GM18507 (cell line): ENCODE results near the gene CASP10.
"Not testable (repeated sequence)": the region's sequence is repeated elsewhere in the genome, so short reads cannot be mapped to it uniquely, and the experiment has no call there.

Source experiments
- DNase-seq: peaks from one replicate; pipeline ENCODE4 v3.0.0; 2011; ENCODE audit warnings: low read depth; ENCODE audit not compliant: insufficient read length; ENCODE audit errors: extremely low spot score
- FAIRE-seq: peaks from 2 replicates; lab custom pipeline; 2011; peaks lifted over from hg19 to GRCh38; lab: Jason Lieb, UNC

Gene CASP10

DNA sequence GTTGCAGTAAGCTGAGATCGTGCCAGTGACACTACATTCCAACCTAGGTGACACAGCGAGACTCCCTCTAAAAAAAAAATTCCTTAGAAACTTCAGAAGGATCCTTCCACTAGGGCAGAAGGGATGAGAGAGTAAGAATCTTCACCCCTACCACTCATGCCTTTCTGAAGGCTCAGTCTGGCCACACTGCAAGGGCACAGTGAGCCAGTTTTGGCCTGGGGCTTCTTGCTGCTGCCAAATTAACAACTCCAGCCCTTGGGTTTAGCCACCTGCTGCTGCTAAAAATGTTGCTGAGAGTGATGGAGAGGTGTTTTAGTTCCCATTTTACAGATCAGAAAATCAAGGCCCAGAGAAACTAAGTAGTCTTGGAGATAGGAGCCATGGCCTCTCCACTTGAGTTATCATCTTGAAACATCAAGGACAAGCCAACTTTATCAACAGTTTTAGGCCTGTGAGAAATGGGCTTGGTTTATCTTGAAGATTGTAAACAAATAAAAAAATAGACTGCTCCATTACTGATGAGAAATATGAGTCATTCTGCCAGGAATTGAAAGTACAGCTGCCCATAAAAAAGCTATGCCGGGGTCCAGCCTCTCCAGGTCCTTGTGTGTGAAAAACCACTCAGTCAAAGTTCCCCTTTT is 45.5 kb downstream of the CASP10 start:
- FAIRE-seq (no peak), DNase-seq (no peak)

- no peak for DNase-seq
- no peak for FAIRE-seq
Measured at GRCh38 chr2:201228912-201229290, 46.0 kb downstream of the CASP10 start.

DNA sequence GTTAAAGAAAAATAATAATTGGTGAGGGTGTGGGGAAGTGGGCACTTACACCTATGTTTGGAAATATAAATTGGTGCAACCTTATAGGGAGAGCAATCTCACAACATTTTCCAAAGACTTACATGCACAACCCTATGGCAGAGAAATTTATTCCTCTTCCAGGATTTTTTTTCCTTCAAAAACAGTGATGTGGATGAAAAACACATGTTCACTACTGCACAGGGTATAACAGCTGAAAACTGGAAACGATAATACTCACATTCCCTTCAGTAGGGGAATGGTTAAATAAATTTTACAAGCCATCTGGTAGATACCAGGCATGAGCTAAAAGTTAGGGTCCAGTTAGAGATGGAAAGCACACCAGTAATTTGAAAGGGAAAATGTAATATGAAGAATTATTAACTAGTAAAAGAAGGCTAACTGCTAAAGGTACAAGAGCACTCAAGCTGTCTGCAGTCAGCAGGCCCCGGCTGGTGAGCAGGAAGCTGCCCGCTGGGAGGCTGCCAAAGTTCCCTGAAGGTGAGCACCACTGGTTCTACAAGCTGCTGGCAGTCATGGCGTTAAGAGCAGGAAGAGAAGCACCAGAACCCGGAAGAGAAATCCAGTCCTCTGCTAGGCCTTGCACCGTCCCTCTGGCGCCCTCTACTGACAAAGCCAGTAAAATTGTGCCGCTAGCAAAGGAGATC is 49.0 kb downstream of the CASP10 start:
- peak; percentile 91 for FAIRE-seq
- DNase-seq, result peak; percentile 62

DNA sequence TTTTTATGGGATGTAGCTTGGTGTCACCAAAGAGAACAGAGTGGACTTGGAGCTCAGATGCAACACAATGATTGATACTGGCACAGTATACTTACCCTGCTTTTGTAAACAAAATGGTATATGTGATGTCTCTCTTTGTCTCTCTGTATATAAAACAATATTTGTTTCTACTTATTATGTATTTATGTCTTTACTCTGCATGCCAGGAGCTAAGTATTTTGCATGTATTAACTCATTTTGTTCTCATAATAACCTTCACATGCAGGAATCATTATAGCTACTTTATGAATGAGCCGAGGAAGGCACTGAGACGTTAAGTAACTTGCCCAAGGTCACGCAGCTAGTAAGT is 49.5 kb downstream of the CASP10 start:
- no peak for FAIRE-seq

DNA sequence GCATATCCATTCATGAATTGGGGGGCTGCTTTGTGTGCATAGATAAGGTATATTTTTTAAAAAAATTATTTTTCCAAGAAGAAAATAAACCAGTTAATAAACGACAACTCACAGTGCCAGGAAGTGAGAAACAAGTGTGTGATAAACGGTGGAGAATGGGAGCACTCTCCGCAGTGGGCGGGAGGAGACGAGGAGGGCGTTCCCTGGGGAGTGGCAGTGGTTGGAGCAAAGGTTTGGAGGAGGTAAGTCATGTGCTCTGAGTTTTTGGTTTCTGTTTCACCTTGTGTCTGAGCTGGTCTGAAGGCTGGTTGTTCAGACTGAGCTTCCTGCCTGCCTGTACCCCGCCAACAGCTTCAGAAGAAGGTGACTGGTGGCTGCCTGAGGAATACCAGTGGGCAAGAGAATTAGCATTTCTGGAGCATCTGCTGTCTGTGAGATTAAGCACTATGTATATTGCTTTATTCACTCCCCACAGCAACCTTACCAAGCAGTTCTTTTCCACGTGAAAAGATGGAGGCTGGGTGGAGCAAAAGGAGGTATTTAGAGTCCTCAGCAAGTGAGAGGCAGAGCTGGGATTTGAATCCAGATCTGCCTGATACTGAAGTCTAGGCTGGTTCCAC is 50.4 kb downstream of the CASP10 start:
- FAIRE-seq (peak; percentile 99), DNase-seq (no peak)

More for the DNA sequence above, 49.5 kb downstream of the CASP10 start:
- DNase-seq, result no peak

DNA sequence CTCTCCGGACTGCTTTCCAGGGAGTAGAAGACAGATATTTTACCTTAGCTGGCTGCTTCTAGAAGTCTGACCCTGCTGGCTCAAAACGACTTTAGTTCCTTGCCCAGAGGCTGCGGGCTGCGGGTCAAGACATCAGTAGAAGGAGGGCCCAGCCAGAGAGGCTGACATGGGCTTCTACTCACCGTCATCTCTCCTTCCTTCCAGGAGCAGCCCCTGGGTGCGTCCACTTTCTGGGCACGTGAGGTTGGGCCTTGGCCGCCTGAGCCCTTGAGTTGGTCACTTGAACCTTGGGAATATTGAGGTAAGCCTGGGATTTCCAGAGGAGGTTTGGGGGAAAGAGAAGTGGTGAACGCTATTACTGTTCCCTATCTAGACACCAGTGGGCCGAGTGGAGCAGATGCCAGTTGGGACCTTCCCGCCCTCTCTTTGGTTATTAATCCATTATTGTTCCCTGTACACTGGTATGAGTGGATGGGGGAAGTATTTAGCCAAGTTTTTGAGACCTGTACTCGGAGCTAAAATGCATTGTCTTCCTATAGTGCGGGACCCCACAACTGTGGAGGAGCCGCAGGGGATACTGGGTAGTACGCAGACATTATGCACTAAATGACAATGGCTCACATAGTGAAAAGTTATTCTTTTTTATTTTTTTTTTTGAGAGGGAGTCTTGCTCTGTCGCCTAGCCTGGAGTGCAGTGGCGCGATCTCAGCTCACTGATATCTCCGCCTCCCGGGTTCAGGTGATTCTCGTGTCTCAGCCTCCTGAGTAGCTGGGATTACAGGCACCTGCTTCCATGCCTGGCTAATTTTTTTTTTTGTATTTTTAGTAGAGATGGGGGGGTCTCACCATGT is 51.1 kb downstream of the CASP10 start:
- DNase-seq, result no peak

DNA sequence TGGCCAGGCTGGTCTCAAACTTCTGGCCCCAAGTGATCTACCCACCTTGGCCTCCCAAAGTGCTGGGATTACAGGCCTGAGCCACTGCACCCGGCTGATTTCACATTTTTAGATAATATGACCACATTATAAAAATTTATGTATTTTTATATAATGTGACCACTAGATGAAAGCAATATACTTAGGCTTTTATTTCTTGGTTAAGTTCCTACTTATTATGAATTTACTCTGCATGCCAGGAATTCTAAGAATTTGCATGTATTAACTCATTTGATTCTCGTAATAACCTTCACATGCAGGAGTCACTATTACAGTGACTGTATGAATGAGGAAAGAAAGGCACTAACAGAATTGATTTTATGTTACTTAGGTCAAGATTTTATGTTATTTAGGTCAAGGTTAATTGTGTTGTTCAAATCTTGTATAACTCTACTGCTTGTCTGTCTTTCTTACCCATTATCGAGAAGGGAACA is 51.8 kb downstream of the CASP10 start:
- FAIRE-seq, result no peak
- DNase-seq, result no peak

More for the DNA sequence above, 51.1 kb downstream of the CASP10 start:
- peak; percentile 42 for FAIRE-seq

DNA sequence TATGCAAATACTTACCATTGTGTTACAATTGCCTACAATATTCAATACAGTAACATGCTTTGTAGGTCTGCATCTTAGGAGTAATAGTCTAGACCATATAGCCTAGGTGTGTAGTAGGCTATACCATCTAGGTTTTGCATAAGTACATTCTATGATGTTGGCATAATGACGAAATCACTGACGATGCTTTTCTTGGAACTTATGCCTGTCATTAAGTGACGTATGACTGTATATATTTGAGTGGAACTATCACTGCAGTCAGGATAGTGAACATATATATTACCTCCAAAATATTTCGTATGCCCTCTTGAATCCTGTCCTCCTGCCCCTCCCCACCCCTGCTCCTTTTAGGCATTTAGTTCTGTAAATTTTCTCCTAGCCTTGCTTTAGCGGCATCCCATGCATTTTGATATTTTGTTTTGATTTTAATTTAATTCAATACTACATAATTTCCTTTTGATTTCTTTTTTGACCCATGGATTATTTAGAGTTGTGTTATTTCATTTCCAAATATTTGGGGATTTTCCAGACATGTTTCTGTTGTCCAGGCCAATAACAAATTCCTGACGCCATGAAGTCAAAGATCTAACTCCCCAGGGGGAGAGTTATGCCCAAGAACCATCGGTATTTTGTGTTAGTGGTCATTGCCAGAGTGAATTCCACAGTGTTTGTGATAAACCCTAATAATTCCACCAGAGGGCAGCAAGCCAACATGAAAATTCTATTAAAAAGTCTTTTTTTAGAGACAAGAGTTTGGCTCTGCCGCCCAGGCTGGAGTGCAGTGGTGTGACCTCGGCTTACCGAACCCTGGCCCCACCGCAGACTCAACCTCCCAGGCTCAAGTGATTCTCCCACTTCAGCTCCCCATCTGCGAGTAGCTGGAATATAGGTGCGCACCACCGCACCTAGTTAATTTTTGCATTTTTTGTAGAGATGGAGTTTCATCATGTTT is 53.2 kb downstream of the CASP10 start:
- DNase-seq, result no peak
- peak; percentile 87 for FAIRE-seq

GRCh38 chr2:201237486-201238123 is 54.7 kb downstream of the CASP10 start:
- no peak for FAIRE-seq

GRCh38 chr2:201239167-201239935 is 56.4 kb downstream of the CASP10 start:
- not testable (repeated sequence) for FAIRE-seq, DNase-seq

More at GRCh38 chr2:201237486-201238123, 54.7 kb downstream of the CASP10 start:
- no peak for DNase-seq

GRCh38 chr2:201242571-201243277 is 59.8 kb downstream of the CASP10 start:
- no peak for DNase-seq
- FAIRE-seq, result no peak

DNA sequence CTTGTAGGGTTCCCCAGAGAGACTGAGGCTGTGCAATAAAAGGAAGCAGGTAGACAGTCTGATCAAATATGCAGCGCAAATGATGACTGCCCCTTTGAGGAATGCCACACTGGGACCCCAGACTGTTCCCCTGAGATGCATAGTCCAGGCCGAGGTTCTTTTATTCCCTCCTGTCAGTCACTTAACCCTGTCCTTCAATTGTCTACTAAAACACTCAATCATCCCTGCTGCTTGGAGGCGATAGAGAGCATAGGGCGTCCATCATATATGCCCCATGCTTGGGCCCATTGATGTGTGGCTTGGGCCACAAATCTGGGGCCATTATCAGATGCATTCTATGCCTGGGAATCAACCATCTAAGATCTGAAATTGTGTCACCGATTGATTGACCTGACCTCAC is 61.9 kb downstream of the CASP10 start:
- no peak for FAIRE-seq

DNA sequence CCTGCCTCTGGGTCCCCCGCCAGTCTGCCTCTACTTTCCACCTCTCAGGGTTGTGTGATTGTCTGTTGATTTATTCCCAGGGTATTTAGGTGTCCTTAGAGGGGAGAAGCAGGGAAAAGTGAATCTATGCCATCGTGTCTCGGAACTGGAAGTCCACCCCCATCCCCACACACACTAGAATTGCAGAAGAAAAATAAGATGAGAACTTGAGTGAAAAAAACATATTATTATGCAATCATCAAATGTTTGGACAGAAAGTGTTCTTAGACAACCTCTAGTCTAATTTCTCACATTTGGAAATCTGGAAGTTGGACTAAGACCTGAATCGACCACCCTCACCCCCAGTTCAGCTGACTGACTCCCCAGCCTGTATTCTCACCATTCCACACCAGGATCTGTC is 63.3 kb downstream of the CASP10 start:
- DNase-seq (no peak), FAIRE-seq (no peak)

More for the DNA sequence above, 61.9 kb downstream of the CASP10 start:
- no peak for DNase-seq

DNA sequence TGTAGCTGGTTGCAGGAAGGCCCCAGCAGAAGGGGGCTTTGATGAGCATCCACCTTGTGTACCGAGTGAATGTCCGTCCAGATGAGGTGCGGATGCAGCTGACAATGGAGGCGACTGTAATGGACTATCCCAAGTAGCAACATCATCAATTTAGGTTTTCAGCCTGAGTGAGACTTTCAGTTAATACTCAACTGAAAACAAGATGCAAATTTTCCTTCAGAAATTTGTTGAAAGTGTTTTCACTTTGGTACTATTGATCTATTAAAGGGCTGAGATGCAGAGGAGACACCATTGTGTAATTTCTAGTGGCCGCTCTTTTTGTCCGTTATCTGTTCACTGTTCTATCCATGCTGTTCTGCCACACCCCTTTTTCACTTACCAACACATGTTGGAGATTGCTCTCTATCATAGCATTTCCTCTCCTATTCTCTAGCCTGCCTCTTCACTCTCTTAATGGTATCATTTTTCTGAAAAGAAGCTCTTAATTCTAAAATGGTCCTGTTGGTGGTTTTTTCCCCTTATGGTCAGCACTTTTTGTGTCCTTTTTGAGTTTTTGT is 65.4 kb downstream of the CASP10 start:
- DNase-seq, result no peak

GRCh38 chr2:201249889-201250288 is 66.9 kb downstream of the CASP10 start:
- no peak for DNase-seq
- FAIRE-seq, result no peak

More for the DNA sequence above, 65.4 kb downstream of the CASP10 start:
- peak; percentile 66 for FAIRE-seq

DNA sequence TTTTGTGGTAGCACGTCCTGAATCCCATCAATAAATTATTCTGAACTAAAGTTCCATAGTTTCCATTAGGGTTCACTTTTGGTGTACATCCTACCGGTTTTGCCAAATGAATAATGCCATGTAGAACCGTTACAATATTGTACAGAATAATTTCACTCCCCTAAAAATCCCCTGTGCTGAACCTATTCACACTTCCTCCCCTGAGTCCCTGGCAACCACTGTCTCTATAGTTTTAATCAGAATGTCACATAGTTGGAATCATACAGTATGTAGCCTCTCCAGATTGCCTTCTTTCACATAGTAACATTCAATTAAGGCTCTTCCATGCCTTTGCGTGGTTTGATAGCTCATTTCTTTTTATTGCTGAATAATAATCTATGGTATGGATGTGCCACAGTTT is 67.8 kb downstream of the CASP10 start:
- FAIRE-seq, result no peak
- no peak for DNase-seq
